GM21528 (cell line): ENCODE data around the gene TTC17.
A peak's percentile ranks its signal among the peaks of the same experiment; 100 is the strongest.
"Not testable (repeated sequence)": the region's sequence is repeated elsewhere in the genome, so short reads cannot be mapped to it uniquely, and the experiment has no call there.

ENCODE experiments used
- ATAC-seq: cut with Tn5 transposase; IDR thresholded peaks from one replicate; pipeline ENCODE4 v1.9.1; 2021; ENCODE audit warnings: mild to moderate bottlenecking, moderate library complexity; ENCODE audit not compliant: unreplicated experiment, low FRiP score

Gene TTC17, protein sequence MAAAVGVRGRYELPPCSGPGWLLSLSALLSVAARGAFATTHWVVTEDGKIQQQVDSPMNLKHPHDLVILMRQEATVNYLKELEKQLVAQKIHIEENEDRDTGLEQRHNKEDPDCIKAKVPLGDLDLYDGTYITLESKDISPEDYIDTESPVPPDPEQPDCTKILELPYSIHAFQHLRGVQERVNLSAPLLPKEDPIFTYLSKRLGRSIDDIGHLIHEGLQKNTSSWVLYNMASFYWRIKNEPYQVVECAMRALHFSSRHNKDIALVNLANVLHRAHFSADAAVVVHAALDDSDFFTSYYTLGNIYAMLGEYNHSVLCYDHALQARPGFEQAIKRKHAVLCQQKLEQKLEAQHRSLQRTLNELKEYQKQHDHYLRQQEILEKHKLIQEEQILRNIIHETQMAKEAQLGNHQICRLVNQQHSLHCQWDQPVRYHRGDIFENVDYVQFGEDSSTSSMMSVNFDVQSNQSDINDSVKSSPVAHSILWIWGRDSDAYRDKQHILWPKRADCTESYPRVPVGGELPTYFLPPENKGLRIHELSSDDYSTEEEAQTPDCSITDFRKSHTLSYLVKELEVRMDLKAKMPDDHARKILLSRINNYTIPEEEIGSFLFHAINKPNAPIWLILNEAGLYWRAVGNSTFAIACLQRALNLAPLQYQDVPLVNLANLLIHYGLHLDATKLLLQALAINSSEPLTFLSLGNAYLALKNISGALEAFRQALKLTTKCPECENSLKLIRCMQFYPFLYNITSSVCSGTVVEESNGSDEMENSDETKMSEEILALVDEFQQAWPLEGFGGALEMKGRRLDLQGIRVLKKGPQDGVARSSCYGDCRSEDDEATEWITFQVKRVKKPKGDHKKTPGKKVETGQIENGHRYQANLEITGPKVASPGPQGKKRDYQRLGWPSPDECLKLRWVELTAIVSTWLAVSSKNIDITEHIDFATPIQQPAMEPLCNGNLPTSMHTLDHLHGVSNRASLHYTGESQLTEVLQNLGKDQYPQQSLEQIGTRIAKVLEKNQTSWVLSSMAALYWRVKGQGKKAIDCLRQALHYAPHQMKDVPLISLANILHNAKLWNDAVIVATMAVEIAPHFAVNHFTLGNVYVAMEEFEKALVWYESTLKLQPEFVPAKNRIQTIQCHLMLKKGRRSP

DNA sequence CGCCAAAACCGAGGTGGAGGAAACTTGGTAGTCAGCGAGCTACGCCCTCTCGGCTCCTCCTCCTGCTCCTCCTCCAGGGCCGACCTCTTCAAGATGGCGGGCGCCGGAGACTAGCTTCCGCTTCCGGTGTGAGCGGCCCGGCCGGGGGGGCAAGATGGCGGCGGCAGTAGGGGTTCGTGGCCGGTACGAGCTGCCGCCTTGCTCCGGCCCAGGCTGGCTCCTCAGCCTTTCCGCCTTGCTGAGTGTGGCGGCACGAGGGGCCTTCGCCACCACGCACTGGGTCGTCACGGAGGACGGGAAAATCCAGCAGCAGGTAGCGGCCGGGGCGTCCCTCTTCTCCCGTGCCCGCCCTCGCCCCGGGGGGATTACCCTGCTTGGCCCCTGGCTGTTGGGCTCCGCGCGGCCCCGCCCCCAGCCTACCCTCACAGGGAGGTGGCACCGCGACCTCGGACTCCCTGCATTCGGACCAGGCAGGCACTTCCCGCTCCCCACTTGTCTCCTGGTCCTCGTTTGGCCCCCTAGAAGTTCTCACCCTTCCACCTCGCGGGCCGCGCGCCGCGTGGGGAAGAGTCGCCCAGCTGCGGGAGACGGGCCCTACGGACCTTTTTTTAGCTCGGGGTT, at the start of gene TTC17:
Gene TTC17, plus strand, starts transcription at position 120 of the 621 bp plus-strand sequence. Its CDS starts 35 bp downstream, at position 155.
- peak; percentile 95 for ATAC-seq

DNA sequence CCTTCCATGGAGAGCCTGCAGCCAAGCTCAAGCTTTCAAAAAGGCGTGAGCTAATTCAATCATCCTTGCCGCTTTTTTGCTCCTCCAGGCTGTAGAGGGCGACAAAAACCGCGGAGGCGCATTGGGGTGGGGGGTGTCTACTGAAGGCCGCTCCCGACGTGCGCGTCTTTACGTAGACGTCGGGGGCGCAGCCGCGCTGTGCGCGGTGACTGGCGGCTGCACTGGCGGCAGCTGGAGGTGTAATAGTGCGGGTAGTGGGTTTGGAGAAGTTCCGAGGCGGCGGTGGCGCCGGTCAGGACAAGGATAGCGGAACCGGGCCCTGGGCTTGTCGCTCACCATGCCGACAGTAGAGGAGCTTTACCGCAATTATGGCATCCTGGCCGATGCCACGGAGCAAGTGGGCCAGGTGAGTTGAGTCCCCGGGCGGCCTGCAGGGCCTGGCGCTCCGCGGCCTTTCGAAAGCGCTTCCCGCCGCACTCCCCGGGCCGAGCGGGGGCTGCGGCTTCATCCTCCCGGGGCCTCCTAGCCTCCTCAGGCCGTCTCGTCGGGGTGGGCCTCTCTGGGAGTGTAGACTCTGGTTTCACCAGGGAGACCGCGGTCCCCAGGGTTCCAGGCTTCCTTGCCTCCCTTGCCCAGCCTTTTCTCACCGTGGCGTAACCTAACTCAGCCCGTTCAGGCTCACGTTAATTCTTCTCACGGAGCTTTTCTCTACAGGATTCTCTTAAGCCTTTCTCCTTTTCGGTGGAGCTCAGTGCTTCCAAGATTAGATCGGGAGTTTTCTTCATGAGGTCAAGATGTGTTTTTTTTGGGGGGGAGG, 46.7 kb upstream of the TTC17 start, which contains the start of gene API5:
Gene API5, plus strand, starts transcription at position 206 of the 817 bp plus-strand sequence. Its CDS starts 132 bp downstream, at position 338.
- peak; percentile 99 for ATAC-seq

- no peak for ATAC-seq
These were observed 42.8 kb upstream of the TTC17 start for GRCh38 chr11:43315966-43316365.

GRCh38 chr11:43316451-43316850, 42.3 kb upstream of the TTC17 start:
- ATAC-seq = no peak

DNA sequence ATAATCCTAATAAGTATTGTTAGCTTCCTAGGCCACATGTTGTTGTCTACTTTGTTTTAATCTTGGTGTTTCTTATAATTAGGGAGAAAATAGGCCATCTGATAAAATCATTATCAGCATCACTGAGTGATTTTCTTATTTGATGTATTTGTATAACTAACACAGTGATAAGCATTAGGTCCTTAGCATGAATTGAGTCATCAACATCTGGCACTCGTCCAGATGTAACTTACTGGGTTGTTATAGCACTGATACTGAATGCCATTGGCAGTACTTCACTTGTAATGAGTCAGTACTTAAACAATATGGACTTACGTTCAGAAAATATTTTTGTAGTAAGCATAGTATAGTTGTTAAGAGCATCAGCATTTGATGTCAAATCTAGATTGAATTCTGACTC, 30.7 kb upstream of the TTC17 start:
- ATAC-seq = no peak

DNA sequence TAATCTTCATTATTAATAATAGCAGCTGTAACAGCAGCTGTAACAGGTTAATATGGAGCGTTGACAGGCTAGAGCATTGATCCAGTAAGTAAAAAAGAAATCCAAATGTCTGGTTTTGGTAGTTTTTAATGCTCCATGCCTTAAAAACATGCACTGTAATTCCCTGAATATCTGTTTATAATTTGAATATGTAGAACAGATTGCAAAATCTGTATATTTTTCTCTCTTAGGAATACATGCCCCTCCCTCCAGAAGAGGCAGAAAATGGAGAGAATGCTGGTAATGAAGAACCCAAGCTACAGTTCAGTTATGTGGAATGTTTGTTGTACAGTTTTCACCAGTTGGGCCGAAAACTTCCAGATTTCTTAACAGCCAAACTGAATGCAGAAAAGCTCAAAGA, 30.2 kb upstream of the TTC17 start:
- ATAC-seq = no peak

GRCh38 chr11:43341159-43341558, 17.6 kb upstream of the TTC17 start:
- no peak for ATAC-seq

DNA sequence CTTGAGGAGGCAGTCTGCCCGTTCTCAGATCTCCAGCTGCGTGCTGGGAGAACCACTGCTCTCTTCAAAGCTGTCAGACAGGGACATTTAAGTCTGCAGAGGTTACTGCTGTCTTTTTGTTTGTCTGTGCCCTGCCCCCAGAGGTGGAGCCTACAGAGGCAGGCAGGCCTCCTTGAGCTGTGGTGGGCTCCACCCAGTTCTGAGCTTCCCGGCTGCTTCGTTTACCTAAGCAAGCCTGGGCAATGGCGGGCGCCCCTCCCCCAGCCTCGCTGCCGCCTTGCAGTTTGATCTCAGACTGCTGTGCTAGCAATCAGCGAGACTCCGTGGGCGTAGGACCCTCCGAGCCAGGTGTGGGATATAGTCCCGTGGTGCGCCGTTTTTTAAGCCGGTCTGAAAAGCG, 7.3 kb upstream of the TTC17 start:
- ATAC-seq = not testable (repeated sequence)

DNA sequence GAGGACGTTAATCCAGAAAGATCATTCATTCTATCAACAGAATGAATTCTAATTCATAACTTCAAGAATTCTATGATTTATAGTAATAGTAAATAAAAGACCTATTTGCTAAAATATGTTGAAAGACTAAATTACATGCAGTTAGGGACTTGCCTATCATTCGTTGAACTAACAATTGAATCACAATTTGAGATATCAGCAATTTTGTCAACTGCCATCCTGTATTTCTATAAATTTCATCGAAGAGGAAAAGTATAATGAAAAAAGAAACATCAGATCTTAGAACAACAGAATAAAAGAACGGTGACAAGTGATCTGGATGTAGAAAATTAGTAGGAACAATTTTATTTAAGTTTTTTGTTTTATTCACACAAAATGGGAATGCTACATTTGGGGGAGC, 4.4 kb upstream of the TTC17 start:
- ATAC-seq = no peak

DNA sequence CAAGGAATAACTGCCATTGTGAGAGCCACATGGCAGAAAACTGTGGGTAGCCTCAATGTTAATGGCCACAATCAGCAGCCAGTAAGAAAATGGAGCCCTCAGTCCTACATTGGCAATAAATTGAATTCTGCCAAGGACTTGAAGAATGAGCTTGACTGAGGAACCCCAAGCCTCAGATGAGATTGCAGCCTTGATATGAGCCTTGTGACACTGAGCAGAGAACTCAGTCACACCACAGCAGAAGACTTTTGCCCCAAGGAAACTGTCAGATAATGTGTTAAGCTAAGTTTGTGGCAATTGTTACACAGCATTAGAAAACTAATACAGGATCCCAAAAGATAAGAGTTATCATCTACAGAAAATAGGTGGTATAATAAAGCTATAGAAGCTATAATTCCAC, 2.4 kb upstream of the TTC17 start:
- ATAC-seq = no peak

DNA sequence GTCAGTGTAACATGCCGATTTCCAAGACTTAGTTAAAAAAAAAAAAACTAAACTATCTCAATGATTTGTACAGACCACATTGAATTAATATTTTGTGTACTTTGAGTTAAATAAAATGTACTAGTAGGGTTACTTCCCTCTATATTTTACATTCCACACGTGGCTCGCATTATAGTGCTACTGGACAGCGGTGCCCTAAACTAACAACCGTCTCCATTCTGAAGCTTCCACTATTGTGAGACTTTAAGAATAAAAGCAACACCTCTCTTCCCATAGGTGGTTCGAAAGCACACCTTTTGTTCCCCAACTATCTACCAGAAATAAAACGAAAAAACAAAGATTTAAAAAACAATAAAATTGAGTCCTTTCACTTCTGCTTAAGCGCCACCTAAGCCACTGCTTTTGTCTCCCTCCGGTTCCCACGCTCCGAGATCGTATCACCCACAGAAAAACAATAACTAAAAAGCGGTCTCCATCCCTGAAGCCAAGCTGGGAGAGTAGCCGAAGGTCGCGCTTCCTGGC, 380 bp upstream of the TTC17 start:
- no peak for ATAC-seq

DNA sequence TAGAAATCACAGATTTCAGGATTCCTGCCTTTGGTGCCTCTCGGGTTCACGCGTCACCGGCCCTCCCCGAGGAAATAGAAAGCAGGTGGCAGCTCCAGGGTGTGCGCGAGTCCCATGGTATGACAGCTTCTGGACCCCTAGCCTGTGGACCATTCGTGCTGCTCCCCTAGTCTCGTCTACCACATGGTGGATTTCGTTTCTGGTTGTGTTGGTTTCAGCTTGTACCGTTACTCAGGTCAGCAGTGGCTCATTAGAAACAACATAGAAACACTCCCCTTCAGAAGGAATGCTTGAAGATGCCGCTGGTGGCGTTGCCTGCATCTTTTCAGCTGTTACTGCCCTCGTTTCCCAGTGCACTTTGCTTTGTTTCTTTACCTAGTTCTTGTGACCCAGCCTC, 700 bp downstream of the TTC17 start:
- peak; percentile 62 for ATAC-seq

DNA sequence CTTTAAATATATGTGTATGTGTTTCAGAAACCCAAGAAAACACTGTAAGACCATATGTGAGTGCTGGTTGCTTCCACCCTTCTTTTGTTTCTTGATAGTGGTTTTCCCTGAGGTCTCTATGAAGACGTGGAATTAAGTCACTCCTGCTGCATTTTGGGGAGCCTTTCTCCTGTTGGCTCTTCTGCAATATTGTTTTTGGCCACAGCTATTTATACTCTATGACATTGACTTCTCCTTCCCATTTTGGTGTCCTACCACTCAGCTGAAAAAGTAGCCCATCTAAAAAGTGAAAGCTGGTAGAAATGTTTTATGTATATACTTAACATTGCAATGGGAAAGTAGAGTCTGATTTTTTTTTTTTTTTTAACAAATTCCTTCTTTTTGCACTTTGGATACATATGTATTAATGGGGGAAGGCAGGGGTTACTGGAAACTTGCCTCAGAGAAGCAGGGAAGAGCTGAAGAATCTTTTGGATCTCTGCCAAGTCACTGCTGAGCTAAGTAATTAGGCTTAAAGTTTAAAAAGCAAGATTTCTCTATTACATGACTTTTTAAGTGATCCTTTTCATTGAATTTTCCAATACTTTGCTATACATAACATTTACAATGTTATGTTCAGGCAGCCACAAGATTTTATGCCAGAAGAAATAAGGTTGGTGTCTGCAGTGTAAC, 1.8 kb downstream of the TTC17 start:
- no peak for ATAC-seq

- no peak for ATAC-seq
These were observed 8.0 kb downstream of the TTC17 start for GRCh38 chr11:43366677-43367076.

DNA sequence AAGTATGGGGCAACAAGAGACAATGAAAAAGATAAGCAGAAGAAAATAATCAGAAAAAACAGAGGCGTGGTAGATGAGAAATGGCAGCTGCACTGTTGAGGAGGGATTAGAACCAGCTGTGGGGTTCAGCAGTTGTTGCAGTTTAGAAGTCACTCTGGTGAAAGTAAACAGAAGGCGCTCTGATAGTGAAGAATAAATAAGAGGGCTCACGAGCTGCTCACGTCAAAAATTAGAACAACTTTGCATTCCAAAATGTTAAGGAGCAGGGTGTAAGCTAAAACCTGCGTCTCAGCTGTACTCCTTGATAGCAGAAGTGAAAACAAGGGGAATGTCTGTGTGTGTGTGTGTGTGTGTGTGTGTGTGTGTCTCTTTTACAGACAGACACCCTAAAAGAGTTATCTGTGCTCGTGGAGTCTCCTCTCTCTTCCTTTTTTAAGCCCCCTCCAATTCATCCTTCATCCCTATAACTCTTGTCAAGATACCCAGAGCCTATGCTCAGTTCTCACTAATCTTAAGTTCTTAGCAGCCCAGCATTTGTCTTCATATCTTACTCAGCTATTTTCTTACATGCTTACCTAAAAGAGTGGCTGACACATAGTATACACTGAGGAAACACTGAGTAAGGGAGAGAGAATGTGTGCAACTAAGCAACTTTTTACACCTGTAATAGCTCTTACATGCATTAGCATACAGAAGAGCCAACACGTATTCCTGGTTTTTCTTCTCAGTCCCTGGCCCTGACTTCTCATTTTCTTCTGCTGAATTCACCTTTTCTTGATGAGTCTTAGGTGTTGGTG, 8.9 kb downstream of the TTC17 start:
- ATAC-seq = no peak

- no peak for ATAC-seq
These were observed 17.3 kb downstream of the TTC17 start for GRCh38 chr11:43376065-43376464.

GRCh38 chr11:43376594-43376993, 17.9 kb downstream of the TTC17 start:
- no peak for ATAC-seq

DNA sequence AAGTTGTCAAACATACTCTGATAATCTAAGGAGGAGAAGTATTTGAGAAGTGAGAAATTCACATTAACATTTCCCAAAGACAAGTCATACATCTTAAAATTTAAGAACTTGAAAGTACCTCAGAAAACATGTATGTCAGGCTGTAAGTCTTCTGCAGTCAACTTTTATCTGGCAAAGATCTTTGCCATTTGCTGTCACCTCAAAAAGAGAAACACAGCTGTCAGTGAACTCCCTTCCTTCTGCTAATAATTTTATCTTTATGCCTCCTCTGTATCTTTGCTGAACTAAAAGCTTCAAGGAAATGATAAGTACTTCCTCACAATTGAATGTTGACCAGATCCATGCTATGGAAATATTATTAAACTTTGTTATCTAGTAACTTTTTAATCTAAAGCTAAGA, 18.7 kb downstream of the TTC17 start:
- no peak for ATAC-seq
